Keratinocyte (primary cell): ENCODE results near the gene FAM227A. TPM values are rescaled to one million over a fixed set of nuclear protein-coding genes. Genes with fewer than 3 reads are reported as not detected.

Experiments used
- DNase-seq: peaks from one replicate; pipeline ENCODE4 v3.0.0-alpha.2; 2011; ENCODE audit warnings: low read depth, missing footprints, low spot score
- FAIRE-seq: peaks from 2 replicates; lab custom pipeline; 2011; peaks lifted over from hg19 to GRCh38; lab: Jason Lieb, UNC
- H2AFZ ChIP-seq: 2 replicates; pipeline ENCODE4 v1.6.0; 2012; ENCODE audit warnings: low read length, control low read depth, inconsistent platforms; ENCODE audit not compliant: control insufficient read depth
- H3K27ac ChIP-seq: 2 replicates; pipeline ENCODE4 v1.5.1; 2011; ENCODE audit warnings: low read length; ENCODE audit not compliant: control insufficient read depth, insufficient read depth
- H3K27me3 ChIP-seq: 3 replicates; pipeline ENCODE4 v1.6.0; 2011; ENCODE audit warnings: low read length; ENCODE audit not compliant: control insufficient read depth, insufficient read depth; ENCODE audit errors: extremely low read depth
- H3K36me3 ChIP-seq, 2 experiments: 2 replicates in 1 of 2; 3 replicates in 1 of 2; pipeline ENCODE4 v1.5.1; 2011; ENCODE audit warnings: low read length in 2 of 2, mild to moderate bottlenecking in 1 of 2; ENCODE audit not compliant: control insufficient read depth in 2 of 2, insufficient read depth in 2 of 2; ENCODE audit errors: extremely low read depth in 1 of 2
- H3K4me1 ChIP-seq: 3 replicates; pipeline ENCODE4 v1.5.1; 2011; ENCODE audit warnings: low read length; ENCODE audit not compliant: control insufficient read depth, insufficient read depth; ENCODE audit errors: extremely low read depth
- H3K4me2 ChIP-seq: 3 replicates; pipeline ENCODE4 v1.6.0; 2011; ENCODE audit warnings: low read depth, low read length; ENCODE audit not compliant: control insufficient read depth, insufficient read depth; ENCODE audit errors: extremely low read depth
- H3K4me3 ChIP-seq, 3 experiments: fragments of 200-600 bp in 1 of 3; sonication (generic) in 1 of 3; 2 replicates in 2 of 3; 3 replicates in 1 of 3; pipeline ENCODE4 v1.5.1; 2011 to 2016; ENCODE audit warnings: low read length in 3 of 3, mild to moderate bottlenecking in 3 of 3, control low read depth in 2 of 3, inconsistent platforms in 1 of 3, low read depth in 1 of 3, mixed read lengths in 1 of 3, mixed run types in 1 of 3, moderate library complexity in 1 of 3; ENCODE audit not compliant: control insufficient read depth in 2 of 3, insufficient read depth in 2 of 3; ENCODE audit errors: extremely low read depth in 1 of 3
- H3K79me2 ChIP-seq: 2 replicates; pipeline ENCODE4 v1.6.0; 2012; ENCODE audit warnings: low read length; ENCODE audit not compliant: control insufficient read depth, insufficient read depth
- H3K9ac ChIP-seq: 3 replicates; pipeline ENCODE4 v1.6.0; 2011; ENCODE audit warnings: low read length; ENCODE audit not compliant: control insufficient read depth, insufficient read depth; ENCODE audit errors: extremely low read depth
- H3K9me1 ChIP-seq: 3 replicates; pipeline ENCODE4 v1.6.0; 2011; ENCODE audit warnings: low read length; ENCODE audit not compliant: control insufficient read depth, insufficient read depth; ENCODE audit errors: extremely low read depth
- H3K9me3 ChIP-seq: 2 replicates; pipeline ENCODE4 v1.5.1; 2012; ENCODE audit warnings: low read depth, low read length; ENCODE audit not compliant: control insufficient read depth
- H4K20me1 ChIP-seq: 3 replicates; pipeline ENCODE4 v1.6.0; 2011; ENCODE audit warnings: low read length; ENCODE audit not compliant: control insufficient read depth, insufficient read depth; ENCODE audit errors: extremely low read depth
- CTCF ChIP-seq, 3 experiments: IDR thresholded peaks in 1 of 3; conservative IDR thresholded peaks in 1 of 3; optimal IDR thresholded peaks in 1 of 3; 2 replicates in 2 of 3; 3 replicates in 1 of 3; pipeline versions ENCODE3 to v1.5.1; 2011; ENCODE audit warnings: low read length in 3 of 3, mild to moderate bottlenecking in 3 of 3, moderate library complexity in 2 of 3, control low read depth in 1 of 3, inconsistent platforms in 1 of 3; ENCODE audit not compliant: insufficient read depth in 2 of 3; ENCODE audit errors: extremely low read depth in 1 of 3
- EZH2 ChIP-seq: IDR thresholded peaks from one replicate; pipeline ENCODE4 v1.6.1; 2012; ENCODE audit warnings: inconsistent platforms, mild to moderate bottlenecking, low read length, moderate library complexity
- dilution Hi-C: fragments of 300-500 bp; cut with MboI; formaldehyde crosslinking; loops from one replicate; pipeline ENCODE4 v1.7.0; 2020; ENCODE audit warnings: low sequenced_read_pairs; ENCODE audit not compliant: extremely low pct_ligation_motif_present
- polyA plus RNA-seq, 5 experiments: library from polyadenylated mRNA; depleted of rRNA in 3 of 5; stranded (reverse) in 3 of 5; stranded (forward) in 1 of 5; unstranded in 1 of 5; fragments of >200 nt; gene quantifications; 1 replicate in 1 of 5; 2 replicates in 3 of 5; 3 replicates in 1 of 5; pipeline versions ENCODE4 v1.2.1 to v1.2.3, GENCODE V29; 2011 to 2012; ENCODE audit warnings: missing spikeins in 2 of 5, low read depth in 1 of 5, low replicate concordance in 1 of 5

The FAM227A gene
- polyA plus RNA-seq, 1 donor (not counting 4 experiments of a cell fraction or from before 2014, with no cell fraction given): 1.1 TPM

GRCh38 chr22:38653741-38654140 lies 2.5 kb downstream of the FAM227A start:
- no peak for TF ChIP-seq EZH2
- no peak for TF ChIP-seq CTCF (optimal IDR thresholded peaks at IDR 0.05 in 1 of 3, IDR thresholded peaks at IDR 0.05 in 1 of 3, conservative IDR thresholded peaks at IDR 0.05 in 1 of 3; ENCODE audit: extremely low read depth in 1 of 3, insufficient read depth in 2 of 3, low read length in 3 of 3)
- FAIRE-seq: no peak

GRCh38 chr22:38652859-38653258 lies 3.3 kb downstream of the FAM227A start:
- Histone ChIP-seq H3K9ac (no peak overlapping the region), H4K20me1 (no peaks in the 10 kb centered on the region), H3K79me2 (peaks cover 6% of the 10 kb centered on the region), H3K4me1 (peaks cover 16% of the 10 kb centered on the region), H3K9me3 (no peaks in the 10 kb centered on the region), H3K9me1 (no peaks in the 10 kb centered on the region), H3K4me3 (no peak overlapping the region), H3K27ac (no peak overlapping the region), H3K4me2 (no peak overlapping the region), H3K27me3 (no peaks in the 10 kb centered on the region), H3K36me3 (no peaks in the 10 kb centered on the region), H2AFZ (no peak overlapping the region)
- FAIRE-seq (no peak), DNase-seq (no peak)
- no peak for TF ChIP-seq EZH2
- no peak for TF ChIP-seq CTCF (optimal IDR thresholded peaks at IDR 0.05 in 1 of 3, IDR thresholded peaks at IDR 0.05 in 1 of 3, conservative IDR thresholded peaks at IDR 0.05 in 1 of 3; ENCODE audit: extremely low read depth in 1 of 3, insufficient read depth in 2 of 3, low read length in 3 of 3)
- dilution Hi-C loops: no loop called here

More at GRCh38 chr22:38653741-38654140, 2.5 kb downstream of the FAM227A start:
- Histone ChIP-seq H2AFZ (no peak overlapping the region), H3K9me3 (no peaks in the 10 kb centered on the region), H4K20me1 (no peaks in the 10 kb centered on the region), H3K4me3 (no peak overlapping the region), H3K79me2 (peaks cover 11% of the 10 kb centered on the region), H3K27ac (no peak overlapping the region), H3K4me1 (peaks cover 16% of the 10 kb centered on the region), H3K9ac (no peak overlapping the region), H3K9me1 (no peaks in the 10 kb centered on the region), H3K4me2 (no peak overlapping the region), H3K27me3 (no peaks in the 10 kb centered on the region), H3K36me3 (no peaks in the 10 kb centered on the region)
- dilution Hi-C loops: no loop called here
- no peak for DNase-seq
